GM18505 (cell line): ENCODE results near the gene VARS1.
A peak's percentile ranks its signal among the peaks of the same experiment; 100 is the strongest.
"Not testable (repeated sequence)": the region's sequence is repeated elsewhere in the genome, so short reads cannot be mapped to it uniquely, and the experiment has no call there.

Source experiments
- ATAC-seq: cut with Tn5 transposase; IDR thresholded peaks from one replicate; pipeline ENCODE4 v1.9.1; 2021; ENCODE audit not compliant: unreplicated experiment
- POLR2A ChIP-seq: IDR thresholded peaks from 4 replicates; pipeline ENCODE4 v1.6.1; 2011; ENCODE audit warnings: borderline replicate concordance; ENCODE audit not compliant: insufficient read depth, insufficient read length; ENCODE audit errors: extremely low read depth

Gene VARS1

DNA sequence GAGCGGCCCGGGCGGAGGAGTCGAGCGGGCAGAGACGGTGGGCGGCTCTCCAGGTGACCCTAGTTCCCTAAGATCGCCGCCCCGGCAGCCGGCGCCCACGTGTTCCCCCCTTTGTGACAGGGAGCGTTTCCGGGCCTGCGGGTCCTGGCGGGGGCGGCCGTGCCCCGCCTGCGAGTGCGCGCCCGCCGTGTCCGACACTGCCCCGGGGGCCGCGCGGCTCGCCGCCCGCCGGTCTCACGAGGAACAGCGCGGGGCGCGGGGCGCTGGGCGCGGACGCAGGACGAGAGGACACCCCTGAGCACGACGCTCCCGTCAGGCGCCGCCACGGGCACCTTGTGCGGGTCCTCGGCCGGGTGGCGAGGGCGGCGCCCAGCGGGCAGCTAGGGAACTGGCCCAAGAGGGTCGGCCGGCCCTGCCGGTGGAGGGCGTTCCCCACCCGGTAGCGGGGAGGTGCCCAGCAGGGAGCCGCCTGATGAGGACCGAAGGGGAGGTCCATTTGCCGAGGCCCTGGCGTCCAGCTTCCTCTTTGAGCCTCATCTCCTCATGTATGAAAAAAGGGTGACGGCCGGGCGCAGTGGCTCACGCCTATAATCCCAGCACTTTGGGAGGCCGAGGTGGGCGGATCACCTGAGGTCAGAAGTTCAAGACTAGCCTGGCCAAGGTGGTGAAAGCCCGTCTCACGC lies at the start of gene VARS1:
TSS of gene VARS1 (minus strand) at position 137 of the 683 bp plus-strand sequence. CDS start 535 bp downstream, outside the sequence.
- peak; percentile 72 for TF ChIP-seq POLR2A
- ATAC-seq = peak; percentile 67

DNA sequence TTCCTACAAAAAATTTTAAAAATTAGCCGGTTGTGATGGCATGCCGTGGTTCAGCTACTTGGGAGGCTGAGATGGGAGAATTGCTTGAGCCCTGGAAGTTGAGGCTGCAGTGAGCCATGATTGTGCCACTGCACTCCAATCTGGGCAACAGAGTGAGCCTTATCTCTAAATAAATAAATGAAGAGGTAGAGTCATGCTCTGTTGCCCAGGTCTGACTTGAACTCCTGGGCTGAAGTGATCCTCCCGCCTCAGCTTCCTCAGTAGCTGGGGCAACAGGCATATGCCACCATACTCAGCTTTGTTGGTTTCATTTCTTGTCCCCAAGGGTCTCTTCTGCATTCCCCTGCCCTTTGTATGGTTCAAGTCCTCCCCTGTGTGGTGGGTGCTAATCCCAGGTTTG lies 49.0 kb upstream of the VARS1 start:
- no peak for ATAC-seq
- no peak for TF ChIP-seq POLR2A

DNA sequence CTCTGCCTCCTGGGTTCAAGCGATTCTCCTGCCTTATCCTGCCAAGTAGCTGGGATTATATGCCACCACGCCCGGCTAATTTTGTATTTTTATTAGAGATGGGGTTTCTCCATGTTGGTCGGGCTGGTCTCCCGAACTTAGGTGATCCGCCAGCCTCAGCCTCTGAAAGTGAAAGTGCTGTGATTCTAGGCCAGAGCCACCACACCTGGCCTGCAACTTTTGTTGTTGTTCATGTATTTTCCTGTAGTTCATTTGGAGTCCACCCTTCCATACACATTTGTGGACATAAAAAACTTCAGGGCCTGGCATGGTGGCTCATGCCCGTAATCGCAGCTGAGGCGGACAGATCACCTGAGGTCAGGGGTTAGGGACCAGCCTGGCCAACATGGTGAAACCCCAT lies 46.5 kb upstream of the VARS1 start:
- no peak for ATAC-seq
- peak; percentile 15 for TF ChIP-seq POLR2A

DNA sequence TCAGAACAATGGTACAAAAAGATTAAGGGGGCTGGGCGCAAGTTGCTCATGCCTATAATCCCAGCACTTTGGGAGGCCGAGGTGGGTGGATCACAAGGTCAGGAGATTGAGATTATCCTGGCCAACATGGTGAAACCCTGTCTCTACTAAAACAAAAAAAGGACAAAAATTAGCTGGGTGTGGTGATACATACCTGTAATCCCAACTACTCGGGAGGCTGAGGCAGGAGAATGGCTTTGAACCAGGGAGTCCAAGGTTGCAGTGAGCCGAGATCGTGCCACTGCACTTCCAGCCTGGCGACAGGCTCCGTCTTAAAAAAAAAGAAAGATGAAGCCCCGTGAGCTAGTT lies 44.2 kb upstream of the VARS1 start:
- not testable (repeated sequence) for ATAC-seq

DNA sequence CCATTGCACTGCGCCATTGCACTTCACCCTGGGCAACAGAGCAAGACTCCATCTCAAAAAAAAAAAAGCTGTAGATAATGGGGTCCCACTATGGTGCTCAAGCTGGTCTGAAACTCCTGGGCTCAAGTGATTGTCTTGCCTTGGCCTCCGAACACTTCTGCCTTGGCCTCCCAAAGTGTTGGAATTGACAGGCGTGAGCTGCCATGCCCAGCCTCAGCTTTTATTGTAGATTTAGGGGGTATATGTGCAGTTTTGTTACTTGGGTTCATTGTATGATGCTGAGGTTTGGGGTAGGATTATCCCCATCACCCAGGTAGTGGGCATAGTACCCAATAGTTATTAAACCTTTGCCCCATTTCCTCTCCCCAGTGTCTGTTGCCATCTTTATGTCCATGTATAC lies 43.4 kb upstream of the VARS1 start:
- no peak for ATAC-seq
- TF ChIP-seq POLR2A = no peak

DNA sequence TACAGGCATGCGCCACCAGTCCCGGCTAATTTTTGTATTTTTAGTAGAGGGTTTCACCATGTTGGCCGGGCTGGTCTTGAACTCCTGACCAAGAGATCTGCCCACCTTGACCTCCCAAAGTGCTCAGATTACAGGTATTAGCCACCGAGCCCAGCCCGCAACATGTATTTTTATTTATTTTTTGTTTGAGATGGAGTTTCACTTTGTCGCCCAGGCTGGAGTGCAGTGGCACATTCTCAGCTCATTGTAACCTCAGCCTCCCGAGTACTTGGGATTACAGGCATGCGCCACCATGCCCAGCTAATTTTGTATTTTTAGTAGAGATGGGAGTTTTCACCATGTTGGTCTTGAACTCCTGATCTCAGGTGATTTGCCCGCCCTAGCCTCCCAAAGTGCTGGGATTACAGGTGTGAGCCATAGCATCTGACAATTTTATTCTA lies 42.6 kb upstream of the VARS1 start:
- not testable (repeated sequence) for ATAC-seq

DNA sequence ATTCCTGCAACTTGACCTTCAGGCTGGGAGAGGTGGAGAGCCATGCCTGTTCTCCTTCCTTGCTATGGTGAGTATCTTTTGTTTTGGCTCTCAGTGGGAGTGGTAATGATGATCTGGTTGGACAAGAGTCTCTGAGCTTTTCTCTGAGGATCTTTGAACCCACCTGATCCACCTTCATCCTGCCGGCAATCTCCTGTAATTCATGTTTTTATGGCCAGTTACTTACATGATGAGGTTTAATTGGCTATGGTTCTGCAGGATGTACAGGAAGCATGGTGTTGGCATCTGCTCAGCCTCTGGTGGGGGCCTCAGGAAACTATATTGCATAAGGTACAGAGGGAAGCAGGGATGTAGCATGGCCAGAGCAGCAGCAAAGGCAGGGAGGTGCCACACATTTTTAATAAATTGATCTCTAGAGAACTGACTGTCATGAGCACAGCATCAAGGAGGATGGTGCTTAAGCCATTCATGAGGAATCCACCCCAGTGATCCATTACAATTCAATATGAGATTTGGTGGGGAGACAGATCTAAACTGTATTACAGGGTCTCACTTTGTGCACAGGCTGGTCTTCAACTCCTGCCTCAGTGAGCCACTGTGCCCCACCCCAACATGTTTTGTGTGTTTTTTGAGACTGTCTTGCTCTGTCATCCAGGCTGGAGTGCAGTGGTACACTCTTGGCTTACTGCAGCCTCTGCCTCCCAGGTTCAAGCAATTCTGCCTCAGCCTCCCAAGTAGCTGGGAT lies 42.0 kb upstream of the VARS1 start:
- ATAC-seq = no peak
- TF ChIP-seq POLR2A = no peak

DNA sequence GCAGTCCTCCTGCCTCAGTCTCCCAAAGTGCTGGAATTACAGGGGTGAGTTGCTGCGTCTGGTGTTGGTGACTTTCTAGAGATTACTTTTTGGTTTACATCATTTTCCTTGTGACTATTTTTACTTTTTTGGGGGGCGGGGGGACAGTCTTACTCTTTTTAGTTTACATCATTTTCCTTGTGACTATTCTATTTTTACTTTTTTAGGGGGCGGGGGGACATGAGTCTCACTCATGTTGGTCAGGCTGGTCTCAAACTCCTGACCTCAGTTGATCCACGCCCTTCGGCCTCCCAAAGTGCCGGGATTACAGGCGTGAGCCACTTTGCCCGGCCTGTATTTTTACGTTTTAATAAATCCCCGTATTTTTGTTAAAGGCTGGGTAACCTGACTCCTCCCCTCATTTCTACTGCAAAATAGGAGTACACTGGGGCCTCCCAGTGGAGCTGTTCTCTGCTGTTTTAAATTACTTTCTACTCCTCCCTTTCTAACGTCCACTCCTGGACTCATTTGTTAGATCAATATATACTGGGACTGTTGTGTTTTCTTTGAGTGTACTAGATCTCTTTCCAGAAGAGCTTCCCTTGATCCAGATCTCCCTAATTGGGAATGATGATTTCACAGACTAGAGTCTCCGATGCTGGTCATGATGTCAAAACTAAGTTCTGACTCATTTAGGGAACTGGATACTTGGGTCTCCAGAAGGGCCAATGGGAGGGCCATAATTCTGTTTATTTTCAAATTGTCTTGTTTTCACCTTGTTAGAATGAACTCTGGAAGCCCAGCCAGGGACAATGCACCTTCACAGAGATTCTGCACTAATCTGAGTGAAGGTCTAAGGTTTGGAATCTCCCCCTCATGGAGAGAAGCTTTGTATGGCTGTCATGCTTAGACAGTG lies 41.2 kb upstream of the VARS1 start:
- no peak for TF ChIP-seq POLR2A
- no peak for ATAC-seq

DNA sequence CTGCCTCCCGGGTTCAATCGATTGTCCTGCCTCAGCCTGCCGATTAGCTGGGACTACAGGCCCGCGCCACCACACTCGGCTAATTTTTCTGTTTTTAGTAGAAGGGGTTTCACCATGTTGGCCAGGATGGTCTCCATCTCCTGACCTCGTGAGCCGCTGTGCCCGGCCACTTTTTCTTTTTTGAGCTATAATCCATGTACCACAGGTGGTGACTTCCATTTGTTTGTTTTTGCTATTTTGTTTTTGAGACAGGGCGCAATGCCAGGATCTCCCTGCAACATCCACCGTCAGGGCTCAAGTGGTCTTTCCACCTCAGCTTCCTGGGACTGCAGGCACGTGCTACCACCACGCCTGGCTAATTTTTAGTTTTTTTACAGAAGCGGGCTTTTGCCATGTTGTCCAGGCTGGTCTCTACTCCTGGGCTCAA lies 40.5 kb upstream of the VARS1 start:
- no peak for ATAC-seq
- no peak for TF ChIP-seq POLR2A

DNA sequence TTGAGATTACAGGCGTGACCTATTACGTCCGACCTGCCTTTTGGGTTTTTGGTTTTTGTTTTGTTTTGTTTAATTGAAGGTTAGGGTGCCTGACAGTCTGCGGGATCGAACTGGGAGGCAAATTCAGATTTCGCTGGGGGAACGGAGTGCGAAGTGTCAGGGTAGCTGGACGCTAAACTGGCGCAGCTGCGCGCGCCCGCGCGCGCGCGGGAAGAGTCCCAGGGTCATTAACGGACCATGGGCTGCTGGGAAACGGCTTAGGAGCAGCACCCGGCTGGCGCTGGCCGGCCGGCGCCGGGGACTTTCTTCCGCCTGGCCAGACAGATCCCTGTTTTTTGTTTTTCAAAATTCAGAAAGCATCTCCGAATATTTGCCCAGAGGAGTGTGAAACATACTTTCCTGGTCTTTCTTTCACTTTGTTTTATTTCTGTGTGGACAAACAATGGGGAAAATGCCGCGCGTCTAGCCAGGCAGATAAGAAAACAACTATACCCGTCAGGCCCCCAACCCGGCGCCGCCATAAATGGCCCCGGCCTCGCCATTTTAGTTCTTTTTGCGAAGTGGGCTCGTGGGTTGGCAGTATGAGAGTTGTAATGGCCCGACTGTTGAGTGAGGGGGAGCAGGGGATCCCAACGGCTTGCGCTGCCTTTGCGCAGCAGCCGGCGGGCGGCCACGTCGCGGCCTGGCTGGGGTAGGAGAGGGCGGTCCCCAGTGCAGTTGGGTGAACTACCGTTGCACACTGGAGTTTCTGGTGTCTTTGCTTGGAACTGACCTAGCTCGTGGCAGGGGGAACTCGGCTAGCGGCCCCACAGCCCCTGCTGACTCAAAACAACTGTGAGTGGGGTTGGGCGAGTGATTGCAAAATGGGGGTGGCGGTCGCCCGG lies 39.1 kb upstream of the VARS1 start:
- TF ChIP-seq POLR2A = peak; percentile 99
- no peak for ATAC-seq

DNA sequence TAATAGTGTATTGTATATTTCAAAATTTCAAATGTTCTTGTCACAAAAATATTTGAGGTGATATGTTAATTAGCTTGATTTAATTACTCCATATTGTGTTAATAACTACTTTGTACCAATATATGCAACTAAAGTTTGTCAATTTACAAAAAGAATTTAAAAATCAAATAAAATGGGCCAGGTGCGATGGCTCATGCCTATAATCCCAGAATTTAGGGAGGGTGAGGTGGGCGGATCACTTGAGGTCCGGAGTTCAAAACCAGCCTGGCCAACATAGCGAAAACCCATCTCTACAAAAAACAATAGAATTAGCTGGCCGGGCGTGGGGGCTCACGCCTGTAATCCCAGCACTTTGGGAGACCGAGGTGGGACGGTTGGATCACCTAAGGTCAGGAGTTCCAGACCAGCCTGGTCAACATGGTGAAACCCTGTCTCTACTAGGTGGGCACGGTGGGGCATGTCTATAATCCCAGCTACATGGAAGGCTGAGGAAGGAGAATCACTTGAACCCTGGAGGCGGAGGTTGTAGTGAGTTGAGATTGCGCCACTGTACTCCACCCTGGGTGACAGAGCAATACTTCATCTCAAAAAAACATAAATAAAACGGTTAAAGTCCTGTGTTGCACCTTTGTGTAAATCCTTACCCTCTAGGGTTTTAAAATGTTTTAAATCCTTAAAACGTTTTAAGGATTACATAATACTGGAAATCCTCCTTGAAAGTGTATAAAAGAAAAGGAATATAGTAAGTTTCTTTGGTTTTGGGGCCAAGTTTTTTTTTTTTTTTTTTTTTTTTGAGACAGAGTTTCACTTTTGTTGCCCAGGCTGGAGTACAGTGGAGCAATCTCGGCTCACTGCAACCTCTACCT lies 36.0 kb upstream of the VARS1 start:
- ATAC-seq = no peak
- no peak for TF ChIP-seq POLR2A

DNA sequence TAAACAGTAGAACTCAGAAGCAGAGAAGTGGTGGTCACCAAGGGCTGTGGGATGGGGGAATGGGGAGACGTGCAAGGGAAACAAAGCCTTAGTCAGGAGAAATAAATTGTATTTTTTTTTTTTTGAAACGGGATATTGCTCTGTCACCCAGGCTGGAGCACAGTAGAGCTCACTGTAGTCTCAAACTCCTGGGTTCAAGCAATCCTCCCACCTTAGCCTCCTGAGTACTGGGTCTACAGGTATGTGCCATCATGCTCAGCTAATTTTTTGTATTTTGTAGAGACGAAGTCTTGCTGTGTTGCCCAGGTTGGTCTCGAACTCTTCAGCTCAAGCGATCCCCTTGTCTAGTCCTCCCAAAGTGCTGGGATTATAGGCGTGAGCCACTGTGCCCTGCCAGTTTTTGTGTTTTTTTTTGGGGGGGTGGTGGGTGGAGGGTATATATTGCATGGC lies 35.4 kb upstream of the VARS1 start:
- ATAC-seq = no peak
- no peak for TF ChIP-seq POLR2A
